Upper lobe of right lung (tissue), 1 donor: Measurements from ENCODE around the gene PPA2. TPM values are rescaled to one million over a fixed set of nuclear protein-coding genes. Genes with fewer than 3 reads are reported as not detected.

ENCODE experiments used
- ATAC-seq: fragments of 200-7000 bp; cut with Tn5 transposase; one replicate; pipeline ENCODE4 v1.9.1; 2020; ENCODE audit warnings: mild to moderate bottlenecking, moderate library complexity
- DNase-seq: peaks from one replicate; pipeline ENCODE4 v3.0.0-alpha.2; 2020
- H3K27ac ChIP-seq: fragments of 200-600 bp; one replicate; pipeline ENCODE4 v1.8.0; 2022
- H3K27me3 ChIP-seq: fragments of 200-600 bp; one replicate; pipeline ENCODE4 v1.8.0; 2022; ENCODE audit warnings: mild to moderate bottlenecking
- H3K36me3 ChIP-seq: fragments of 200-600 bp; one replicate; pipeline ENCODE4 v1.8.0; 2022
- H3K4me1 ChIP-seq: fragments of 200-600 bp; one replicate; pipeline ENCODE4 v1.8.0; 2022
- H3K4me3 ChIP-seq: fragments of 200-600 bp; one replicate; pipeline ENCODE4 v1.8.0; 2022; ENCODE audit warnings: mild to moderate bottlenecking
- H3K9me3 ChIP-seq: fragments of 200-600 bp; one replicate; pipeline ENCODE4 v1.8.0; 2022
- intact Hi-C: fragments of 100-400 bp; cut with DNase I; formaldehyde crosslinking; loops from one replicate; pipeline ENCODE4 v1.11.0; 2022
- total RNA-seq: library from RNA; stranded (reverse); fragmentation: NEBNext Ultra II Directional; extraction: Animal tissue kit (Norgen Biotek cat#: 25700); gene quantifications from one replicate; pipeline ENCODE4 v1.2.1, GENCODE V29; 2021
- TF ChIP-seq, protein P1 (sequence below): fragments of 200-600 bp; IDR thresholded peaks from one replicate; pipeline ENCODE4 v1.8.0; 2022; ENCODE audit warnings: antibody characterized with exemption
- donor health status: DM: no; HTN: yes; CAD: no; lungs with severe emphysema.

The PPA2 gene
- total RNA-seq, 1 donor from 2014 or later = 66.5 TPM

DNA sequence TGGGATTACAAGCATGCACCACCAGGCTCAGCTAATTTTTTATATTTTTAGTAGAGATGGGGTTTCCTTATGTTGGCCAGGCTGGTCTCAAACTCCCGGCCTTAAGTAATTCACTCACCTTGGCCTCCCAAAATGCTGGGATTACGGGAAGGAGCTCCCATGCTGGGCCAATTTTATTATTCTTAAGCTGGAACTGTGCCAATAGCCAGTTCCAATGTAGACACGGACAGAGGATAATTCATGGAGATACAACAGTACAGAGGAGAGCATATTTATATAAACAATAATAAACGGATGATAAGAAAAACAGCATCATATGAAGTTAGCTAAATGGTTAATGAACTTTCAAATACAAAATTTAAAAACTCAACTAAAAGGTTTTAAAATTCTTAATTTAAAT, 87.8 kb downstream of the PPA2 start:
- ATAC-seq = no peak
- H3K27ac ChIP-seq = no peak overlapping the region
- TF ChIP-seq, protein P1, sequence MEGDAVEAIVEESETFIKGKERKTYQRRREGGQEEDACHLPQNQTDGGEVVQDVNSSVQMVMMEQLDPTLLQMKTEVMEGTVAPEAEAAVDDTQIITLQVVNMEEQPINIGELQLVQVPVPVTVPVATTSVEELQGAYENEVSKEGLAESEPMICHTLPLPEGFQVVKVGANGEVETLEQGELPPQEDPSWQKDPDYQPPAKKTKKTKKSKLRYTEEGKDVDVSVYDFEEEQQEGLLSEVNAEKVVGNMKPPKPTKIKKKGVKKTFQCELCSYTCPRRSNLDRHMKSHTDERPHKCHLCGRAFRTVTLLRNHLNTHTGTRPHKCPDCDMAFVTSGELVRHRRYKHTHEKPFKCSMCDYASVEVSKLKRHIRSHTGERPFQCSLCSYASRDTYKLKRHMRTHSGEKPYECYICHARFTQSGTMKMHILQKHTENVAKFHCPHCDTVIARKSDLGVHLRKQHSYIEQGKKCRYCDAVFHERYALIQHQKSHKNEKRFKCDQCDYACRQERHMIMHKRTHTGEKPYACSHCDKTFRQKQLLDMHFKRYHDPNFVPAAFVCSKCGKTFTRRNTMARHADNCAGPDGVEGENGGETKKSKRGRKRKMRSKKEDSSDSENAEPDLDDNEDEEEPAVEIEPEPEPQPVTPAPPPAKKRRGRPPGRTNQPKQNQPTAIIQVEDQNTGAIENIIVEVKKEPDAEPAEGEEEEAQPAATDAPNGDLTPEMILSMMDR = no peak
- H3K4me3 ChIP-seq = no peak overlapping the region
- DNase-seq = no peak
- no peaks in the 10 kb centered on the region for H3K27me3 ChIP-seq
- H3K9me3 ChIP-seq = no peaks in the 10 kb centered on the region
- H3K4me1 ChIP-seq = no peaks in the 10 kb centered on the region
- peaks cover 15% of the 10 kb centered on the region for H3K36me3 ChIP-seq
- intact Hi-C loops = no loop called here

DNA sequence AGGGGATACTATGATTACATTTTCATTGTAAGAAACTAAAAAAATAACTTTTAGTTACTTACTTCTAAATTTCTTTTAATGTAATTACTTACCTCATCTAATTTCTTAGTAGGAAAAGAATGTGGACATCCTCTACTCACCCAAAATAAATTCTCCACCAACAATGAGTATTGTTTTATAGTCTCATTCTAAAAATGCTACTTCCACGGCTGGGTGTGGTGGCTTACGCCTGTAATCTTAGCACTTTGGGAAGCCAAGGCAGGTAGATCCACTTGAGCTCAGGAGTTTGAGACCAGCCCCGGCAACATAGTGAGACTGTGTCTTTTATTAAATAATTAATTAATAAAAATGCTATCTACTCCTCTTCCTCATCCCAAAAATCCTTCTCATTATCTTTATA, 99.8 kb downstream of the PPA2 start:
- Histone ChIP-seq H3K9me3 (no peaks in the 10 kb centered on the region), H3K4me1 (no peaks in the 10 kb centered on the region), H3K36me3 (peaks cover 9% of the 10 kb centered on the region), H3K27me3 (no peaks in the 10 kb centered on the region), H3K4me3 (no peak overlapping the region), H3K27ac (no peak overlapping the region)
- ATAC-seq (no peak), DNase-seq (no peak)
- intact Hi-C loops = no loop called here
- TF ChIP-seq, protein P1 = no peak

DNA sequence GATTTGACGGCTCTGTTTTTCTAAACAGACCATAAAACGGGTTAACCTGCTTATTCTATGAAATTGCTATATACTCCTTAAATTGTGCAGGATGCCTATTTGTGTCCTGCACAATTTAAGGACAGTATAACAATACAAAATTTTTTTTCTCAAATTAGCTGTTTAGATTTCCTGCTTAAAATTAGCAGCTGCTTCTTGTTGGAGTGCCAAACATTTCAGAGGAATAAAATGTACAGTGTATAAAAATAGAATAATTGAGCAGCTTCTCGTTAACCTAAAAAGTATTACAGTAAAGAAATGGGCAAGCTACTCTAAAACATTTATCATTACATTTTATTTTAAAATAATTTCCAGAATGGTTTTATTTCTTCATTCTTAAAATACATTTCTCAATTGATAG, 100.5 kb downstream of the PPA2 start:
- TF ChIP-seq, protein P1 = no peak
- Histone ChIP-seq H3K36me3 (peaks cover 16% of the 10 kb centered on the region), H3K27ac (no peak overlapping the region), H3K4me1 (no peaks in the 10 kb centered on the region), H3K4me3 (no peak overlapping the region), H3K9me3 (no peaks in the 10 kb centered on the region), H3K27me3 (no peaks in the 10 kb centered on the region)
- DNase-seq = no peak
- ATAC-seq = no peak
- intact Hi-C loops = no loop called here

DNA sequence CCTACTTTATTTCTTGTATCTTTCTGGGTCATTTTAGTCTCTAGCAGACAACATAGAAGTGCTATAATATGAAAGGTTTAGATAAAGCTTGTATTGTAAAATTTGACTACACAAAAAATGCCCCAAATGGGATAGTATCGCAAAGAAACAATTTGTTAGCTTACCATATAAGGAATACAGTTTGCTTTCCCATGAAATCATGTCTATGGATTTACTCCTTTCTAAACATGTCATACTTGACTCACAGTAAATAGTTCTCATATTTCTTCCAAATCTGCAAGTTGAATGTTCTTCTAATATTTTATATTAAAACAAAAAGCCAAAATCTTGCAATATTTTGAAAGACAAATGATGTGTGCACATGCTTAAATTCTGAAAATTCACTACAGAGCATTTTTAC, 103.9 kb downstream of the PPA2 start:
- no peak for ATAC-seq
- TF ChIP-seq, protein P1 = no peak
- Histone ChIP-seq H3K36me3 (peaks cover 14% of the 10 kb centered on the region), H3K4me3 (no peak overlapping the region), H3K27ac (no peak overlapping the region), H3K27me3 (no peaks in the 10 kb centered on the region), H3K9me3 (no peaks in the 10 kb centered on the region), H3K4me1 (no peaks in the 10 kb centered on the region)
- no peak for DNase-seq
- intact Hi-C loops = no loop called here

DNA sequence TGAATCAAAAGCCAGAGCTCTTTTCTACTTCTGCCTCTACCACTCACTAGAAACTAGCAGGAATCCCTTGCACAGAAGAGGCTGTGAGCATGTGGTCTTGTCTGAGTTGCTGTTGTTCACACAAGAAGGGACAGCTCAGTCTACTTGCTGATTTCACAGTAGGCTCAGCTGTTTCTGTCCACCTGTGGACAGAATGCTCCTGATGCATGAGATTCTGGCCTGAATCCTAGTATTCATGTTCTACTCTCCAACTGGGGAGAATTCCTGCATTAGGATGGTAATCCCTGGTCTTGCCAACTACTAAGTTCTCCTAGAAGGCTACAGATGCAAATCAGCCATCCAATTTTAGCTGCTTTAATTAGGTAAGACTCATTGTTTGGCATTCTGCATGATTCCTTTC, 112.8 kb downstream of the PPA2 start:
- ATAC-seq (no peak), DNase-seq (no peak)
- no peaks in the 10 kb centered on the region for H3K27me3 ChIP-seq
- no peaks in the 10 kb centered on the region for H3K36me3 ChIP-seq
- H3K4me1 ChIP-seq = no peaks in the 10 kb centered on the region
- intact Hi-C loops = no loop called here
- TF ChIP-seq, protein P1 = no peak
- H3K4me3 ChIP-seq = no peak overlapping the region
- H3K27ac ChIP-seq = no peak overlapping the region
- H3K9me3 ChIP-seq = no peaks in the 10 kb centered on the region

DNA sequence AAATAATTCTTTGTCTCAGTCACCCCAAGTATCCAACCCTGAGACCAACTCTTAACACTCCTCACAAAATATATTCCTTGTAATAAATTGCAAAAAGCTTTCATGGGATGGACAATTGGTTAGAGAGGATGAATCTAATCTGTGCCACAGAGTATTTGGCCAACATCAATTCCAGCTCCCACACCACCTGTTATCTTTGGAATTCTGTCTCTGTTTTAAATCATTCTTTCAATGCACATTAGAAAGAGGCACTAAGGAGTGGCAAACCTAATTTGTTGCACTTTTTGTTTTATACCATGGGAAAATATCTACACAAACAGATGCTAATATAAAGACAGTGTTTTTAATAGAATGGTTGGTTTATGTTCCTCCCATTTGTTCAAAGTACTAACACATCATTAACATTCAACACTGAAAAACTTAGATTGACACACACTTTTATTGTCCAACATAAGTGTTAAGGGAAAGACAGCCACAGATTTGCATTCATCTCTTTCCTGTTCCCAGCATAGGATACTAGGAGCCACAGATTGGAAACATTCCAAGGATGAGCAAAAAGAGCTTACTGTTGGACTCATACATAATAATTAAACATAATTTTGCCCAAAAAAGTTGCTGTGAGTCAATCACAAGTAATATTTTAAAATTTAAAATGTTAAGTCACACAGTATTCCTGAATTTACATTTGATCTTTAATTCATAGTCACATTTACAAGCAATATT, 116.4 kb downstream of the PPA2 start:
- ATAC-seq (no peak), DNase-seq (no peak)
- Histone ChIP-seq H3K27ac (no peak overlapping the region), H3K4me1 (no peaks in the 10 kb centered on the region), H3K9me3 (no peaks in the 10 kb centered on the region), H3K4me3 (no peak overlapping the region), H3K36me3 (no peaks in the 10 kb centered on the region), H3K27me3 (no peaks in the 10 kb centered on the region)
- intact Hi-C loops = no loop called here
- TF ChIP-seq, protein P1 = no peak
